ENCODE results near the gene MUS81. TPM values are rescaled to one million over a fixed set of nuclear protein-coding genes. Genes with fewer than 3 reads are reported as not detected.

The MUS81 gene
- total and polyA plus RNA-seq, 2 of the 13 experiments (the other 11 are each of a cell fraction or from before 2014, with no cell fraction given), result 25.6 to 30.2 TPM

- TF ChIP-seq CEBPZ (IDR thresholded peaks at IDR 0.05; ENCODE audit: low read length) (no peak), ZBTB26 (CRISPR knock-in tag; IDR thresholded peaks at IDR 0.05; ENCODE audit: borderline replicate concordance) (no peak), PRMT3 (CRISPR knock-in tag; IDR thresholded peaks at IDR 0.05; ENCODE audit: borderline replicate concordance, low read depth) (no peak)
Measured at GRCh38 chr11:65842144-65842543, 18.1 kb upstream of the MUS81 start (continued).

GRCh38 chr11:65843811-65844210, 16.4 kb upstream of the MUS81 start:
- Histone ChIP-seq H2AFZ (ENCODE audit: low read length) (no peak overlapping the region), H3K27ac (ENCODE audit: extremely low read length, insufficient read depth, low read length) (peak overlapping the region; percentile 67), H3K4me1 (ENCODE audit: insufficient read depth, low read length) (peaks cover 39% of the 10 kb centered on the region), H3K27me3 (ENCODE audit: control insufficient read depth in 1 of 2, insufficient read depth in 2 of 2, low read length in 2 of 2) (no peaks in the 10 kb centered on the region), H4K20me1 (ENCODE audit: insufficient read depth, low read length) (no peaks in the 10 kb centered on the region), H3K36me3 (replicated peaks in 1 of 2; ENCODE audit: control insufficient read depth in 1 of 2, insufficient read depth in 2 of 2, low read length in 2 of 2) (no peaks in the 10 kb centered on the region), H3K9ac (ENCODE audit: insufficient read depth, low read depth, low read length) (no peak overlapping the region), H3K9me3 (ENCODE audit: low read length) (no peaks in the 10 kb centered on the region), H3K4me3 (replicated peaks in 1 of 3; ENCODE audit: insufficient read depth in 1 of 3, low read depth in 2 of 3, low read length in 3 of 3) (no peak overlapping the region), H3K79me2 (ENCODE audit: insufficient read depth, low read length) (no peaks in the 10 kb centered on the region), H3K4me2 (ENCODE audit: low read depth, low read length) (peak overlapping the region; percentile 52)
- no peak for DNase-seq (ENCODE audit: low spot score)
- in situ Hi-C loops (cut with HindIII; ENCODE audit: extremely low pct_ligation_motif_present, low pct_unique_long_range_greater_than_20kb) (no loop called here), intact Hi-C loops (cut with micrococcal nuclease; ENCODE audit: unreplicated experiment) (no loop called here)
- FAIRE-seq, result peak; percentile 43
- no TSS peak for BruUV-seq (replicated peaks)
- CTCF ChIA-PET (ENCODE audit: low intra/inter-chr PET ratio, low total read pairs), result interaction anchor here (0.9 kb wide), 1 partner anchor 25 kb away, joined by 4 read pairs; no protein-coding TSS in a partner anchor
- no peak for TF ChIP-seq CREB3 (CRISPR knock-in tag; IDR thresholded peaks at IDR 0.05)
- no peak for TF ChIP-seq SNAI1 (CRISPR knock-in tag; IDR thresholded peaks at IDR 0.05; ENCODE audit: borderline replicate concordance)
- no peak for TF ChIP-seq SIN3B (IDR thresholded peaks at IDR 0.05; ENCODE audit: low read length)
- ATAC-seq, result peak; percentile 29
- POLR2A ChIA-PET, result interaction anchor here (0.7 to 1.9 kb wide), 6 partner anchors 15 to 181 kb away, joined by 3 to 4 read pairs (median 4); partner anchors contain the start of genes CCDC85B, MUS81 and RELA
- 23% methylated on average over 3 of the region's 3 CpGs for WGBS (ENCODE audit: low lambda C conversion rate)

All from HepG2 (cell line).